ENCODE measurements around the gene EPHB2.

DNA sequence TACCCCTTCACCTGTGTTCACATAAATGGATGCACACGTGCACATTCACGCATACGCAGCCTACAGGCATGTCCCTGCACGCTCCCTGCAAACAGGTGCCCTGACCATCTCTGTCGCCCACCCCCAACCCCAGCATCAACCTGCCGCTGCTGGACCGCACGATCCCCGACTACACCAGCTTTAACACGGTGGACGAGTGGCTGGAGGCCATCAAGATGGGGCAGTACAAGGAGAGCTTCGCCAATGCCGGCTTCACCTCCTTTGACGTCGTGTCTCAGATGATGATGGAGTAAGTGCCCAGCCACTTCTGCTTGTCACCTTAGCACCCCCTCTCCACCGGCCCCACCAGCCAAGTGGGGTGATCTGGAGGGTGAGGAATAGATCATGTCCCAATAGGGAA is 201.7 kb downstream of the EPHB2 start:
- TF ChIP-seq POLR2A (IDR thresholded peaks at IDR 0.05; ENCODE audit: low read length) (no peak), RFX5 (IDR thresholded peaks at IDR 0.05) (no peak), ZSCAN20 (CRISPR knock-in tag; IDR thresholded peaks at IDR 0.05) (no peak), CTCF (IDR thresholded peaks at IDR 0.05) (no peak), KDM5A (IDR thresholded peaks at IDR 0.05) (no peak), REST (IDR thresholded peaks at IDR 0.05) (no peak), HEYL (CRISPR knock-in tag; IDR thresholded peaks at IDR 0.05) (no peak), JUNB (IDR thresholded peaks at IDR 0.05) (no peak), BCL3 (IDR thresholded peaks at IDR 0.05) (no peak)
- TF ChIP-seq, protein P1, sequence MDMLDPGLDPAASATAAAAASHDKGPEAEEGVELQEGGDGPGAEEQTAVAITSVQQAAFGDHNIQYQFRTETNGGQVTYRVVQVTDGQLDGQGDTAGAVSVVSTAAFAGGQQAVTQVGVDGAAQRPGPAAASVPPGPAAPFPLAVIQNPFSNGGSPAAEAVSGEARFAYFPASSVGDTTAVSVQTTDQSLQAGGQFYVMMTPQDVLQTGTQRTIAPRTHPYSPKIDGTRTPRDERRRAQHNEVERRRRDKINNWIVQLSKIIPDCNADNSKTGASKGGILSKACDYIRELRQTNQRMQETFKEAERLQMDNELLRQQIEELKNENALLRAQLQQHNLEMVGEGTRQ (IDR thresholded peaks at IDR 0.05): no peak
